ENCODE results near the gene KRT28. TPM values are rescaled to one million over a fixed set of nuclear protein-coding genes. Genes with fewer than 3 reads are reported as not detected.

Gene KRT28
- total and polyA plus RNA-seq, 2 of the 8 experiments (the other 6 are each of a cell fraction or from before 2014, with no cell fraction given), result not detected

- Histone ChIP-seq H2AFZ (ENCODE audit: low read length) (no peak overlapping the region), H4K91ac (replicated peaks; ENCODE audit: insufficient read length, low read length) (no peak overlapping the region), H3K23me2 (ENCODE audit: low read depth, low read length) (no peaks in the 10 kb centered on the region; the same call in 1 of the 2 replicates), H3K4ac (replicated peaks; ENCODE audit: insufficient read length, low read depth, low read length) (no peak overlapping the region), H4K20me1 (replicated peaks in 1 of 2; ENCODE audit: control insufficient read depth in 1 of 2, insufficient read depth in 2 of 2, low read length in 2 of 2) (peaks cover 0 to 2% of the 10 kb centered on the region in 2 experiments), H4K5ac (ENCODE audit: insufficient read length, low read depth, low read length) (no peak overlapping the region), H3K79me1 (ENCODE audit: low read depth, low read length) (no peaks in the 10 kb centered on the region), H3K56ac (replicated peaks; ENCODE audit: insufficient read length, low read depth, low read length) (no peak overlapping the region), H3K4me1 (replicated peaks in 1 of 4; ENCODE audit: control insufficient read depth in 3 of 4, insufficient read depth in 4 of 4, low read length in 3 of 4) (peaks cover 0 to 3% (median 0%) of the 10 kb centered on the region in 4 experiments; a peak in 1 of 7 replicates), H3K23ac (ENCODE audit: insufficient read length) (no peak overlapping the region), H3K4me2 (ENCODE audit: insufficient read depth in 1 of 2, low read depth in 2 of 2, low read length in 2 of 2) (no peak overlapping the region), H3K9me3 (ENCODE audit: insufficient read depth in 2 of 2, low read depth in 1 of 2, low read length in 1 of 2) (no peaks in the 10 kb centered on the region), H2BK5ac (ENCODE audit: low read depth, low read length) (no peak overlapping the region), H2BK12ac (ENCODE audit: low read depth, low read length) (no peak overlapping the region), H3K27ac (ENCODE audit: low read depth, low read length) (no peak overlapping the region), H2BK15ac (ENCODE audit: low read length) (no peak overlapping the region), H2BK20ac (ENCODE audit: low read length) (no peak overlapping the region), H3K14ac (ENCODE audit: insufficient read length) (no peak overlapping the region), H2BK120ac (replicated peaks; ENCODE audit: low read depth, low read length) (no peak overlapping the region), H3K27me3 (replicated peaks in 1 of 4; ENCODE audit: control insufficient read depth in 3 of 4, extremely low read depth in 1 of 4, insufficient read depth in 3 of 4, low read length in 3 of 4) (peaks cover 3 to 33% (median 9%) of the 10 kb centered on the region in 4 experiments), H3K9ac (replicated peaks in 1 of 4; ENCODE audit: extremely low read depth in 1 of 4, low read depth in 3 of 4, low read length in 3 of 4) (no peak overlapping the region), H3K18ac (ENCODE audit: extremely low read depth, low read length) (no peak overlapping the region), H3K4me3 (ENCODE audit: extremely low read depth in 1 of 4, insufficient read depth in 2 of 4, low read depth in 3 of 4, low read length in 4 of 4) (no peak overlapping the region), H2AK5ac (ENCODE audit: low read depth, low read length) (no peak overlapping the region), H4K8ac (ENCODE audit: extremely low read depth, insufficient read depth, low read length) (no peak overlapping the region), H3K36me3 (ENCODE audit: control insufficient read depth in 2 of 4, insufficient read depth in 4 of 4, low read length in 3 of 4) (no peaks in the 10 kb centered on the region), H3K79me2 (ENCODE audit: control insufficient read depth in 1 of 2, insufficient read depth in 2 of 2, low read length in 2 of 2) (no peaks in the 10 kb centered on the region)
- ChIA-PET CTCF (ENCODE audit: partially characterized antibody) (interaction anchor here (0.6 kb wide), 1 partner anchor 772 kb away, joined by 3 read pairs; no protein-coding TSS in a partner anchor), POLR2A (ENCODE audit: partially characterized antibody) (no interaction called here)
- DNase-seq (ENCODE audit: low read depth in 1 of 2, low spot score in 2 of 2) (no peak), FAIRE-seq (no peak)
- WGBS, 2 experiments (ENCODE audit: extremely low coverage in 1 of 2, insufficient coverage in 1 of 2, insufficient read length in 1 of 2, insufficient replicate concordance in 2 of 2, low coverage in 1 of 2, low lambda C conversion rate in 2 of 2, missing lambda C conversion rate in 1 of 2), result 75% methylated on average over 2 of the region's 2 CpGs; no CpG with 5 or more reads in 1 of the 2 experiments
- TF ChIP-seq CEBPB (IDR thresholded peaks at IDR 0.05; ENCODE audit: low read depth, low read length) (no peak), ASH2L (IDR thresholded peaks at IDR 0.05; ENCODE audit: low read length) (no peak), SP1 (IDR thresholded peaks at IDR 0.05; ENCODE audit: low read depth, low read length) (no peak), CTBP2 (IDR thresholded peaks at IDR 0.05; ENCODE audit: borderline replicate concordance, insufficient read depth, insufficient read length, low read length) (no peak), KDM1A (IDR thresholded peaks at IDR 0.05; ENCODE audit: borderline replicate concordance, low read length) (no peak), RFX5 (IDR thresholded peaks at IDR 0.05; ENCODE audit: borderline replicate concordance, low read depth, low read length) (no peak), SIN3A (conservative IDR thresholded peaks at IDR 0.05 in 1 of 2, IDR thresholded peaks at IDR 0.05 in 1 of 2; ENCODE audit: low read depth in 1 of 2, low read length in 2 of 2) (no peak), E2F6 (IDR thresholded peaks at IDR 0.05) (no peak), CTCF (IDR thresholded peaks at IDR 0.05; ENCODE audit: control extremely low read depth in 1 of 3, insufficient read depth in 1 of 3, low read depth in 1 of 3, low read length in 3 of 3) (no peak), SIRT6 (IDR thresholded peaks at IDR 0.05; ENCODE audit: low read length) (no peak)
Observed at GRCh38 chr17:40830085-40830776, 30.5 kb upstream of the KRT28 start.
